Sciatic nerve (tissue), 2 donors: ENCODE data around the gene PRKAG3. TPM values are rescaled to one million over a fixed set of nuclear protein-coding genes. Genes with fewer than 3 reads are reported as not detected.

Experiments
- ATAC-seq: fragments of 200-7000 bp; cut with Tn5 transposase; one replicate; pipeline ENCODE4 v1.9.1; 2020; ENCODE audit warnings: mild to moderate bottlenecking, moderate library complexity
- DNase-seq: peaks from one replicate; pipeline ENCODE4 v3.0.0-alpha.2; 2020; ENCODE audit warnings: low spot score
- intact Hi-C: fragments of 100-400 bp; cut with DNase I; formaldehyde crosslinking; loops from one replicate; pipeline ENCODE4 v1.14.2; 2022
- total RNA-seq: library from RNA; stranded (reverse); fragmentation: NEBNext Ultra II Directional; extraction: Animal tissue kit (Norgen Biotek cat#: 25700); gene quantifications from one replicate; pipeline ENCODE4 v1.2.1, GENCODE V29; 2021
- donor health status: DM: no; HTN: no; CAD: no.
- donor health status: DM: no; HTN: no; CAD: no.

Gene PRKAG3
- total RNA-seq, 1 donor from 2014 or later = 0.49 TPM

- intact Hi-C loops = no loop called here
- ATAC-seq (no peak), DNase-seq (no peak)
Measured at GRCh38 chr2:218865999-218866398, 34.4 kb upstream of the PRKAG3 start.

- DNase-seq (no peak), ATAC-seq (no peak)
- intact Hi-C loops = no loop called here
Measured at GRCh38 chr2:218865396-218865795, 33.8 kb upstream of the PRKAG3 start.

- ATAC-seq (no peak), DNase-seq (peak; percentile 38)
Measured at GRCh38 chr2:218863021-218863520, 31.5 kb upstream of the PRKAG3 start.

GRCh38 chr2:218861645-218862318, 30.2 kb upstream of the PRKAG3 start:
- ATAC-seq (no peak), DNase-seq (peak; percentile 43)
- intact Hi-C loops = no loop called here

More at GRCh38 chr2:218863021-218863520, 31.5 kb upstream of the PRKAG3 start:
- intact Hi-C loops = no loop called here

- intact Hi-C loops = no loop called here
- DNase-seq (peak; percentile 83), ATAC-seq (peak; percentile 82)
Measured at GRCh38 chr2:218860950-218861381, 29.4 kb upstream of the PRKAG3 start.

- intact Hi-C loops = no loop called here
- DNase-seq (peak; percentile 53), ATAC-seq (peak; percentile 5)
Measured at GRCh38 chr2:218859988-218860831, 28.6 kb upstream of the PRKAG3 start.

- intact Hi-C loops = no loop called here
- ATAC-seq (no peak), DNase-seq (peak; percentile 63)
Measured at GRCh38 chr2:218859556-218859987, 28.0 kb upstream of the PRKAG3 start, which contains the start of gene WNT6. WNT6 (plus strand) TSS chr2:218859805; CDS start chr2:218860038, 233 bp downstream.

- ATAC-seq = no peak
- intact Hi-C loops = no loop called here
Measured at GRCh38 chr2:218858671-218859555, 27.3 kb upstream of the PRKAG3 start.

GRCh38 chr2:218858138-218858445, 26.5 kb upstream of the PRKAG3 start:
- intact Hi-C loops = no loop called here

More at GRCh38 chr2:218858671-218859555, 27.3 kb upstream of the PRKAG3 start:
- peak; percentile 59 for DNase-seq

GRCh38 chr2:218857371-218858137, 26.0 kb upstream of the PRKAG3 start:
- peak; percentile 58 for DNase-seq
- intact Hi-C loops = no loop called here
- no peak for ATAC-seq

More at GRCh38 chr2:218858138-218858445, 26.5 kb upstream of the PRKAG3 start:
- DNase-seq (peak; percentile 41), ATAC-seq (no peak)

GRCh38 chr2:218856896-218857243, 25.3 kb upstream of the PRKAG3 start:
- DNase-seq = no peak
- no peak for ATAC-seq
- intact Hi-C loops = no loop called here

GRCh38 chr2:218856167-218856895, 24.7 kb upstream of the PRKAG3 start:
- intact Hi-C loops = no loop called here
- ATAC-seq (no peak), DNase-seq (peak; percentile 42)

GRCh38 chr2:218855305-218856166, 23.9 kb upstream of the PRKAG3 start:
- intact Hi-C loops = no loop called here
- DNase-seq = peak; percentile 51
- no peak for ATAC-seq

- ATAC-seq (no peak), DNase-seq (peak; percentile 50)
- intact Hi-C loops = no loop called here
Measured at GRCh38 chr2:218854860-218855259, 23.3 kb upstream of the PRKAG3 start.

- intact Hi-C loops = no loop called here
- DNase-seq (peak; percentile 37), ATAC-seq (no peak)
Measured at GRCh38 chr2:218853766-218854165, 22.2 kb upstream of the PRKAG3 start.

- ATAC-seq (peak; percentile 57), DNase-seq (peak; percentile 81)
- intact Hi-C loops = no loop called here
Measured at GRCh38 chr2:218852911-218853667, 21.5 kb upstream of the PRKAG3 start.
